ENCODE data around the gene ANKFY1.

DNA sequence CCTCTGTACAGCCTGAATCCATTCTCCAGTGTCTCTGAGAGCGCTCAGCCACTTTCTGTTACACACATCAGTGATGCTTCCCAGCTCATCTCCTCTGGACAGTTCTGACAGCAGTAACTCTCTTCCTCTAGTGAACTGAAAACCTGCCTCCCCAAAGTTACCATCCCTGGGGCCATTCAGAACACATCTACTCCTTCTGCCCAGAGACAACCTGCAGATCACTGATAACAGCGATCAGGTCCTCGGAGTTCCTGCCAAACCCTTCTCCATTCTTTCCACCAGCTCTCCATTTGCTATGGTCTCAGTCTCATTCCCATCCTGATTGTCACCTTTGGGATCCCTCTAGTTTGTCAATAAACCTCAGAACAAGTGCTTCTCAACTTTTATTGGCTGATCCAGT is 128.3 kb downstream of the ANKFY1 start:
- TF ChIP-seq, protein P1, sequence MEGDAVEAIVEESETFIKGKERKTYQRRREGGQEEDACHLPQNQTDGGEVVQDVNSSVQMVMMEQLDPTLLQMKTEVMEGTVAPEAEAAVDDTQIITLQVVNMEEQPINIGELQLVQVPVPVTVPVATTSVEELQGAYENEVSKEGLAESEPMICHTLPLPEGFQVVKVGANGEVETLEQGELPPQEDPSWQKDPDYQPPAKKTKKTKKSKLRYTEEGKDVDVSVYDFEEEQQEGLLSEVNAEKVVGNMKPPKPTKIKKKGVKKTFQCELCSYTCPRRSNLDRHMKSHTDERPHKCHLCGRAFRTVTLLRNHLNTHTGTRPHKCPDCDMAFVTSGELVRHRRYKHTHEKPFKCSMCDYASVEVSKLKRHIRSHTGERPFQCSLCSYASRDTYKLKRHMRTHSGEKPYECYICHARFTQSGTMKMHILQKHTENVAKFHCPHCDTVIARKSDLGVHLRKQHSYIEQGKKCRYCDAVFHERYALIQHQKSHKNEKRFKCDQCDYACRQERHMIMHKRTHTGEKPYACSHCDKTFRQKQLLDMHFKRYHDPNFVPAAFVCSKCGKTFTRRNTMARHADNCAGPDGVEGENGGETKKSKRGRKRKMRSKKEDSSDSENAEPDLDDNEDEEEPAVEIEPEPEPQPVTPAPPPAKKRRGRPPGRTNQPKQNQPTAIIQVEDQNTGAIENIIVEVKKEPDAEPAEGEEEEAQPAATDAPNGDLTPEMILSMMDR (IDR thresholded peaks at IDR 0.05), result no peak
- no peak for TF ChIP-seq POLR2A (IDR thresholded peaks at IDR 0.05)
